Activated CD4-positive, alpha-beta T cell treated with anti-CD3 and anti-CD28 coated beads, Interleukin-2, amount 50 U/mL, for 24 hours (primary cell): Measurements from ENCODE around the gene OTOP3.
A peak's percentile ranks its signal among the peaks of the same experiment; 100 is the strongest.

Experiments
- DNase-seq, 2 donors: peaks; one replicate each; pipeline ENCODE4 v3.0.0-alpha.2; 2020; ENCODE audit warnings: low read depth in 1 of 2, low spot score in 1 of 2

Gene OTOP3

GRCh38 chr17:74916851-74917199, 18.9 kb upstream of the OTOP3 start:
- DNase-seq, result no peak

GRCh38 chr17:74917430-74917829, 18.3 kb upstream of the OTOP3 start:
- no peak for DNase-seq

- DNase-seq, result no peak
Observed at GRCh38 chr17:74918906-74919305, 16.8 kb upstream of the OTOP3 start.

GRCh38 chr17:74919440-74920305, 16.0 kb upstream of the OTOP3 start:
- DNase-seq, result no peak

GRCh38 chr17:74920306-74920620, 15.4 kb upstream of the OTOP3 start:
- DNase-seq, result no peak

- DNase-seq, result no peak
Observed at GRCh38 chr17:74920642-74921025, 15.1 kb upstream of the OTOP3 start.

GRCh38 chr17:74921026-74921681, 14.5 kb upstream of the OTOP3 start:
- DNase-seq, result no peak

- no peak for DNase-seq
Observed at GRCh38 chr17:74921769-74922168, 13.9 kb upstream of the OTOP3 start.

GRCh38 chr17:74922172-74922571, 13.5 kb upstream of the OTOP3 start:
- no peak for DNase-seq

- no peak for DNase-seq
Observed at GRCh38 chr17:74922694-74923537, 12.8 kb upstream of the OTOP3 start, which contains the start of gene USH1G. TSS of gene USH1G (minus strand) at chr17:74923255. CDS start at chr17:74923073, 182 bp downstream.

- DNase-seq, result peak; percentile 58 to 62
Observed at GRCh38 chr17:74923538-74924249, 12.0 kb upstream of the OTOP3 start.

- no peak for DNase-seq
Observed at GRCh38 chr17:74924250-74924948, 11.3 kb upstream of the OTOP3 start, which contains the start of gene OTOP2. TSS of gene OTOP2 (plus strand) at chr17:74924273. CDS start at chr17:74924633, 360 bp downstream.

- no peak for DNase-seq
Observed at GRCh38 chr17:74925242-74925641, 10.5 kb upstream of the OTOP3 start.

- DNase-seq, result no peak
Observed at GRCh38 chr17:74928786-74929185, 6.9 kb upstream of the OTOP3 start.

GRCh38 chr17:74930535-74931036, 5.1 kb upstream of the OTOP3 start:
- no peak for DNase-seq

GRCh38 chr17:74935048-74935447, 650 bp upstream of the OTOP3 start:
- DNase-seq, result no peak

- DNase-seq, result no peak
Observed at GRCh38 chr17:74936470-74936799, 737 bp downstream of the OTOP3 start.

GRCh38 chr17:74937064-74938051, 1.7 kb downstream of the OTOP3 start:
- no peak for DNase-seq
